Measurements from ENCODE around the gene PHF2.

Gene PHF2

DNA sequence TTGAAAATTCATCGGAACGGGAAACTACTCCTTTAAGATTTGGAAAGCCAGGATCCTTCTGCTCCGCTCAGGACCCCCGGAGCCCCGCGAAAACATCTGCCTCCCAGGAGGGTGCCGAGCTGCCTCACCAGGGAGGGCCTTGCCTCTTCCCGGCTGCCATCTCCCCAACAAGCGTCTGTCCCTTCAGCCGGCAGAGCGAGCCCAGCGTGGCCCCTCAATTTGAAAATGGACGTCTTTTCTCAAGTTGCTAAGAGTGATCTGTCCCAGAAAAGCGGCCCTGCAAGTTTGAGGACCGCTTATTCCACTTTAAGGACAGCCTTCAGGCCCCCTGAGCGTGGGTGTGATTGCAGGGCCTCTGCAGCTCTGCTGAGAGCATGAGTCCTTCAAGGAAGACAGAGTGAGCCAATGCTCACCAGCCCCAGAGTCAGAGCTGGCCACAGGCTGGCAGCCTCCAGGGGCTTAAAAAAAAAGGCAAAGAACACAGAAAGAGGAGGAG is 101.3 kb downstream of the PHF2 start:
- no peaks in the 10 kb centered on the region for H3K9me2 ChIP-seq (replicated peaks; ENCODE audit: insufficient read depth, low read length)
- TF ChIP-seq EZH2 (optimal IDR thresholded peaks at IDR 0.05; ENCODE audit: low read depth, low read length) (no peak), CTCF (IDR thresholded peaks at IDR 0.05; ENCODE audit: low read length) (no peak), EZH2phosphoT487 (IDR thresholded peaks at IDR 0.05; ENCODE audit: low read length) (no peak)
- H3K9ac ChIP-seq (ENCODE audit: low read length): no peak overlapping the region
- H2AFZ ChIP-seq (ENCODE audit: low read length): no peak overlapping the region
- H3K36me3 ChIP-seq (replicated peaks; ENCODE audit: insufficient read depth, low read length): no peaks in the 10 kb centered on the region
- no peaks in the 10 kb centered on the region for H3F3A ChIP-seq (ENCODE audit: insufficient read depth, low read length)
- no peaks in the 10 kb centered on the region for H3K79me2 ChIP-seq (ENCODE audit: low read length)
- no peaks in the 10 kb centered on the region for H4K20me1 ChIP-seq (ENCODE audit: insufficient read depth, low read length)
- no peak overlapping the region for H3K4me3 ChIP-seq (ENCODE audit: low read length)
- no peaks in the 10 kb centered on the region for H3K27me3 ChIP-seq (replicated peaks; ENCODE audit: insufficient read depth, low read length)
- H3K27ac ChIP-seq (ENCODE audit: low read length): no peak overlapping the region
- no peak overlapping the region for H3K4me2 ChIP-seq (ENCODE audit: low read depth, low read length)
- no peaks in the 10 kb centered on the region for H3K4me1 ChIP-seq (ENCODE audit: low read length)
- DNase-seq: no peak
- H3K9me3 ChIP-seq (replicated peaks; ENCODE audit: insufficient read depth, low read length): no peaks in the 10 kb centered on the region

DNA sequence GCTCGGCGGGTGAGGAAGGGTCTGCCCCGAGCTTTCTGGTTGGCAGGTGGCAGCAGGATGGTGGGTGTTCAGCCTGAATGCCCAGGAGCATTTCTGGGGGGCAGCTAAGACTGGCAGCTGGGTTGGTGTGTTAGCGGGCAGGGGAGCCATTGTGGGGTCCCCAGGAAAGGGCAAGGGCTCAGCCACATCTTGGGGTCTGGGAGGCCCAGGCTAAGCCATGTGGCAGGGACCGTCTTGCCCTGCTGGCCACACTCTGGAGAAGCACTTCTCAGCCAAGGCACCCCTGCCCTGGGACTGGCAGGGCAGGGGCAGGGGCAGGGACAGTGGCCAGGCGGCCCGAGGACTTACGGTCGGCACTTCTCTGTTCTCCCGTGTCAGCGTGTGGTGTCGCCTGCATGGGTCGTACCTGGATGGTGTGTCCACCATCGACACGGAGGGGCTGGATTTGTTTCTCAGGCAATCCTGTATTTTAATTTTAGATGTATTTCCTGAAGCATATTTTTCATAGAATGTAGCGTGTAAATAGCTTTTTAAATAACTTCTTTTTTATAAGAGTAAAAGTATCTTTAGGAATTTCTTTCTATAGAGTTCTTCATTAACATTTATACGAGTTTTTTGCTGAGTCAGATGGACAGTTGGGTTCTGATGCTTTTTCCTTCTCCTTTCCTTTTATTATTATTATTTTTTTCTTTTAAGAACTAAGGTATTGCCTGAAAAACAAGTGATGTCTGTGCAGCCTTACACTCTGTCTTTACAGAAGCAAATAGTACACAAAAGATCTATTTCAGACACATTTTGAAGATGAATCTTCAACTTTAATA is 102.0 kb downstream of the PHF2 start:
- H3K36me3 ChIP-seq (replicated peaks; ENCODE audit: insufficient read depth, low read length): no peaks in the 10 kb centered on the region
- H3K9ac ChIP-seq (ENCODE audit: low read length): no peak overlapping the region
- TF ChIP-seq EZH2phosphoT487 (IDR thresholded peaks at IDR 0.05; ENCODE audit: low read length) (no peak), EZH2 (optimal IDR thresholded peaks at IDR 0.05; ENCODE audit: low read depth, low read length) (no peak)
- no peaks in the 10 kb centered on the region for H3K9me2 ChIP-seq (replicated peaks; ENCODE audit: insufficient read depth, low read length)
- H3F3A ChIP-seq (ENCODE audit: insufficient read depth, low read length): no peaks in the 10 kb centered on the region
- H3K27me3 ChIP-seq (replicated peaks; ENCODE audit: insufficient read depth, low read length): no peaks in the 10 kb centered on the region
- H3K27ac ChIP-seq (ENCODE audit: low read length): no peak overlapping the region
- no peaks in the 10 kb centered on the region for H3K9me3 ChIP-seq (replicated peaks; ENCODE audit: insufficient read depth, low read length)
- no peaks in the 10 kb centered on the region for H4K20me1 ChIP-seq (ENCODE audit: insufficient read depth, low read length)
- DNase-seq: no peak
- no peak overlapping the region for H2AFZ ChIP-seq (ENCODE audit: low read length)
- no peaks in the 10 kb centered on the region for H3K79me2 ChIP-seq (ENCODE audit: low read length)
- H3K4me1 ChIP-seq (ENCODE audit: low read length): no peaks in the 10 kb centered on the region
- H3K4me3 ChIP-seq (ENCODE audit: low read length): no peak overlapping the region
- H3K4me2 ChIP-seq (ENCODE audit: low read depth, low read length): no peak overlapping the region

- Histone ChIP-seq H3F3A (ENCODE audit: insufficient read depth, low read length) (no peaks in the 10 kb centered on the region), H2AFZ (ENCODE audit: low read length) (no peak overlapping the region), H4K20me1 (ENCODE audit: insufficient read depth, low read length) (no peaks in the 10 kb centered on the region), H3K9me3 (replicated peaks; ENCODE audit: insufficient read depth, low read length) (no peaks in the 10 kb centered on the region), H3K27ac (ENCODE audit: low read length) (no peak overlapping the region), H3K4me2 (ENCODE audit: low read depth, low read length) (no peak overlapping the region), H3K79me2 (ENCODE audit: low read length) (no peaks in the 10 kb centered on the region), H3K9ac (ENCODE audit: low read length) (no peak overlapping the region), H3K9me2 (replicated peaks; ENCODE audit: insufficient read depth, low read length) (no peaks in the 10 kb centered on the region), H3K36me3 (replicated peaks; ENCODE audit: insufficient read depth, low read length) (no peaks in the 10 kb centered on the region), H3K4me3 (ENCODE audit: low read length) (no peak overlapping the region), H3K4me1 (ENCODE audit: low read length) (no peaks in the 10 kb centered on the region), H3K27me3 (replicated peaks; ENCODE audit: insufficient read depth, low read length) (no peaks in the 10 kb centered on the region)
- no peak for DNase-seq
- TF ChIP-seq EZH2 (optimal IDR thresholded peaks at IDR 0.05; ENCODE audit: low read depth, low read length) (no peak), EZH2phosphoT487 (IDR thresholded peaks at IDR 0.05; ENCODE audit: low read length) (no peak), CTCF (IDR thresholded peaks at IDR 0.05; ENCODE audit: low read length) (no peak)
Observed at GRCh38 chr9:93679536-93680442, 103.4 kb downstream of the PHF2 start.
